GM10266 (cell line): Measurements from ENCODE around the gene MYADML2.
"Not testable (repeated sequence)": the region's sequence is repeated elsewhere in the genome, so short reads cannot be mapped to it uniquely, and the experiment has no call there.

ENCODE experiments used
- DNase-seq: peaks from one replicate; pipeline ENCODE4 v3.0.0; 2012; ENCODE audit errors: extremely low spot score
- CTCF ChIP-seq: IDR thresholded peaks from 2 replicates; pipeline ENCODE4 v1.5.1; 2012; ENCODE audit warnings: mild to moderate bottlenecking, low read depth; ENCODE audit not compliant: control insufficient read depth, insufficient read depth; ENCODE audit errors: missing control alignments

Gene MYADML2

DNA sequence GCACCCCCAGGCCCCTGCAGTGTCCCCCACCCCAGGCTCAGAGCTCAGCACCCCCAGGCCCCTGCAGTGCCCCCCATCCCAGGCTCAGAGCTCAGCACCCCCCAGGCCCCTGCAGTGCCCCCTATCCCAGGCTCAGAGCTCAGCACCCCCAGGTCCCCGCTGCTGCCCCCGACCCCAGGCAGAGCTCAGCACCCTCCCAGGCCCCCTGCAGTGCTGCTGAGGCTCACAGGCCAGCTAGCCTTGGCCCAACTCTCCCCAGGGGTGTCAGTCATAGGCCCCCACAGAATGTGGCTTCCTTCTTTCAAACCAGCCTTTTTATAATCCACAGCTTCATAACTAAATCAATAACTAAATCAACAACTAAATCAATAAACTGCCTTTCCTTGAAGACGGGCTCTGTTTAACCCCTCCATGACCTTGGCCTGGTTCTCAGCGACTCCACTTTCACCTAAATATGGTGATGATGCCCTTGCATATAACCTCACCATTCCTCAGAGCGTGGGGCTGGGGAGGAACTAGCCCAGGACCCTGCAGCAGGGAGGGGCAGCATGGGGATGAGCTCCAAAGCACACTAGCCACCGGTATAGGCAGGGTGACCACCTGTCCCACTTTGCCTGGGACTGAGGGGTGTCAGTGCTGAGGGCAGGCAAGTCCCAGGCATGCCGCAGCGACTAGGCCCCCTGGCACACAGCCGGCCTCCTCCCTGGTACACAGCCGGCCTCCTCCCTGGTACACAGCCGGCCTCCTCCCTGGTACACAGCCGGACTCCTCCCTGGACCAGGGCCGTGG is 8.9 kb upstream of the MYADML2 start:
- TF ChIP-seq CTCF, result no peak

GRCh38 chr17:81955058-81955681 is 8.1 kb upstream of the MYADML2 start:
- TF ChIP-seq CTCF, result no peak
- no peak for DNase-seq

More for the DNA sequence above, 8.9 kb upstream of the MYADML2 start:
- DNase-seq, result no peak

DNA sequence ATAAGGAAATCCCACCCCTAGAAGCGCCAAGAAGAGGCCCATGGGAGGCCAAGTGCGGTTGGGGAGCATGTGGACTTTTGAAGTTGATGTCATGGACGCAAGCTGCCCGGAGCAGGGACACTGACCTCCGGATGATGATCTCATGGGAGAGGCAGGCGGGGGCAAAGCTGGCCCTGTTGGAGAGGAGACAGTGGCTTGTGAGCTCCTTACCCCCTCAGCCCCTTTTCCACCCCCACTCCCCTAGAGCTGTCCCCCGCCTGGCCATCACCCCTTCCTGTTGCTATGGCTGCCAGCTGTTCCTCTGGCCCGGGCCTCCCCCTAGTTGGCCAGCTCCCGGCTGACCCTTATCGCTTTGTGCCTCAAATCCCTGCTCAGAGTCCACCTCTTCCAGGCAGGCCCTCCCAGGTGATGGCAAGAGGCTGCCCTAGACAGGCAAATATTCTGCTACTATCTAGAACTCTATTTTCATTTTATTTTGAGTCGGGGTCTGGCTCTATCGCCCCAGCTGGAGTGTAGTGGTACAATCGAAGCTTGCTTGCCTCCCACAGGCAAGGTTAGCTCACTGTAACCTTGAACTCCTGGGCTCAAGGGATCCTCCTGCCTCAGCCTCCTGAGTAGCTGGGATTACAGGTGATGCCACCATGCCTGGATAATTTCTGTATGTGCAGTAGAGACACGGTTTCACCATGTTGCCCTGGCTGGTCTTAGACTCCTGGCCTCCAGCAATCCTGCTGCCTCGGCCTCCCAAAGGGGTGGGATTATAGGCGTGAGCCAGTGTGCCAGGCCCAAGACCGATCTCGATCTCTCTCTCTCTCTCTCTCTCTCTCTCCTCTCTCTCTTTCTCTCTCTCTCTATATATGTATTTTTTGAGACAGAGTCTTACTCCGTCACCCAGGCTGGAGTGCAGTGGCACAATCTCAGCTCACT is 7.4 kb upstream of the MYADML2 start:
- no peak for DNase-seq
- no peak for TF ChIP-seq CTCF

GRCh38 chr17:81953443-81953842 is 6.4 kb upstream of the MYADML2 start:
- DNase-seq, result not testable (repeated sequence)

DNA sequence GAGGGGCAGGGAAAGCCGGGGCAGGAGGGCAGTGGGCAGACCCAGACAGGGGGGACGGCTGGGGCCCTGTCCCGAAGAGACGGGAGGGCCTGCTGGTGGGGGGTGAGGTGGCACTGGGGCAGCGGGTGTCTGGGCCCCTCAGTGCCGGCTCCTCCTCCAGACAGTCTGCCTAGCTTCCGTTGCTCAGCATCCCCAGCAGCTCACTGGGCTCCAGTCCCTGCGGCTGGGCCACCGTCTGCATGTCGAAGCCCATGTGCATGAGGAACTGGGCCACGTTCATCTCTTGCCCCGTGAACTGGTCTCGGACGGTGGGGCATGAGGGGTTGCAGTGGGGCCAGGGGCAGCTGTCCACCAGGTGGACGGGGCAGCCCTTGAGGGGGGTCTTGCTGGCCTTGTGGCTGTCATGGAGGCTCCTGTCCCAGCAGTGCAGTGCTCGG is 5.8 kb upstream of the MYADML2 start:
- no peak for DNase-seq
- no peak for TF ChIP-seq CTCF

- TF ChIP-seq CTCF, result no peak
- no peak for DNase-seq
These were observed 5.0 kb upstream of the MYADML2 start for GRCh38 chr17:81951785-81952684.

- no peak for DNase-seq
- TF ChIP-seq CTCF, result no peak
These were observed 3.5 kb upstream of the MYADML2 start for GRCh38 chr17:81950501-81950900.
